ENCODE results near the gene VPS37B.

The VPS37B gene

GRCh38 chr12:122853582-122854245 is 42.2 kb downstream of the VPS37B start:
- H3K4me3 ChIP-seq: no peak overlapping the region
- DNase-seq (ENCODE audit: low spot score): no peak
- H3K27ac ChIP-seq: peak overlapping the region; percentile 47 to 87
- TF ChIP-seq, protein P1, sequence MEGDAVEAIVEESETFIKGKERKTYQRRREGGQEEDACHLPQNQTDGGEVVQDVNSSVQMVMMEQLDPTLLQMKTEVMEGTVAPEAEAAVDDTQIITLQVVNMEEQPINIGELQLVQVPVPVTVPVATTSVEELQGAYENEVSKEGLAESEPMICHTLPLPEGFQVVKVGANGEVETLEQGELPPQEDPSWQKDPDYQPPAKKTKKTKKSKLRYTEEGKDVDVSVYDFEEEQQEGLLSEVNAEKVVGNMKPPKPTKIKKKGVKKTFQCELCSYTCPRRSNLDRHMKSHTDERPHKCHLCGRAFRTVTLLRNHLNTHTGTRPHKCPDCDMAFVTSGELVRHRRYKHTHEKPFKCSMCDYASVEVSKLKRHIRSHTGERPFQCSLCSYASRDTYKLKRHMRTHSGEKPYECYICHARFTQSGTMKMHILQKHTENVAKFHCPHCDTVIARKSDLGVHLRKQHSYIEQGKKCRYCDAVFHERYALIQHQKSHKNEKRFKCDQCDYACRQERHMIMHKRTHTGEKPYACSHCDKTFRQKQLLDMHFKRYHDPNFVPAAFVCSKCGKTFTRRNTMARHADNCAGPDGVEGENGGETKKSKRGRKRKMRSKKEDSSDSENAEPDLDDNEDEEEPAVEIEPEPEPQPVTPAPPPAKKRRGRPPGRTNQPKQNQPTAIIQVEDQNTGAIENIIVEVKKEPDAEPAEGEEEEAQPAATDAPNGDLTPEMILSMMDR (IDR thresholded peaks at IDR 0.05): no peak

- TF ChIP-seq, protein P1 (IDR thresholded peaks at IDR 0.05): no peak
- no peak for DNase-seq (ENCODE audit: low spot score)
- H3K27ac ChIP-seq: peak overlapping the region; percentile 47 to 87
- H3K4me3 ChIP-seq: peak overlapping the region; percentile 23
Measured at GRCh38 chr12:122852336-122853275, 43.3 kb downstream of the VPS37B start.

DNA sequence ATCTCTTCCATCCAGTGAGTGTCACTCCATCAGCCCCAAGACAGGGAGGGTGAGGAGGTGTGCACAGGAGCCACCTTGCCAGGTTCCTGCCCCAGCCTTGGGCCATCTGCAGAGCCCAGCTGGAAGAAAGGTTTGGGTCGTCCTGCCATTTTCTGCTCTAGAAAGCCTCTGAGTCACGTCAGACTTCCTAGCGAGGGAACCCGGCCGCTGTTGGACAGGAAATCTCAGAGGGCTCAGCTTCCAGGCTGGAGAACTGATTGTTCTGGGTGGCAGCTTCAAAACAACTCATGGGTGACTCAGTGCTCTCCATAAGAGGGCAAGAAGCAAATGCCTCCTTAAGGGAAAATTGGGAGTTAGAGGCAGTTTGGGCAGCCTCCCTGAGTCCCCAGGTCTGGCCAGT is 44.1 kb downstream of the VPS37B start:
- DNase-seq (ENCODE audit: low spot score): no peak
- peak overlapping the region; percentile 47 to 87 for H3K27ac ChIP-seq
- TF ChIP-seq, protein P1 (IDR thresholded peaks at IDR 0.05): no peak

GRCh38 chr12:122850695-122851350 is 45.1 kb downstream of the VPS37B start:
- Histone ChIP-seq H3K27ac (peak overlapping the region; percentile 47 to 87), H3K4me3 (no peak overlapping the region)
- no peak for DNase-seq (ENCODE audit: low spot score)
- TF ChIP-seq, protein P1 (IDR thresholded peaks at IDR 0.05): no peak

More for the DNA sequence above, 44.1 kb downstream of the VPS37B start:
- peak overlapping the region; percentile 23 for H3K4me3 ChIP-seq

DNA sequence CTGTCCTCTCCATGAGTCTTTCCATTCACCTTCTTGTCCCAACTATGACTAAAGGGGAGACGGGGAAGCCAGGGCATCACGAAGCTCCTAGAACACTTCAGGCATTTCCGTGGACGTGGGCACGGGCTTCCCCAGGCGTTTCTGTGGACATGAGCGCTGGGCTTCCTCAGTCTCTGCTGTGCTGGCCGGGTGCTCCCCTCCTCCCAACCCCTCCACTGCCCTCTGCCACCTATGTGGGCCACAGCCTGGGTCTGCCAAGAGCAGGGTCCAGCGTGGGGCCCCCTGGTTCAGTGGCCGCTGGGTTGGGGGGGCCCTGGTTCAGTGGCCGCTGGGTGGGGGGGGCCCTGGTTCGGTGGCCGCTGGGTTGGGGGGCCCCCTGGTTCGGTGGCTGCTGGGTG is 45.9 kb downstream of the VPS37B start:
- Histone ChIP-seq H3K27ac (peak overlapping the region in 1 of 2 donors; percentile 11), H3K4me3 (no peak overlapping the region)
- TF ChIP-seq, protein P1 (IDR thresholded peaks at IDR 0.05): no peak
- no peak for DNase-seq (ENCODE audit: low spot score)

GRCh38 chr12:122849352-122850047 is 46.4 kb downstream of the VPS37B start:
- TF ChIP-seq, protein P1 (IDR thresholded peaks at IDR 0.05): no peak
- no peak for DNase-seq (ENCODE audit: low spot score)
- Histone ChIP-seq H3K27ac (peak overlapping the region in 1 of 2 donors; percentile 11), H3K4me3 (no peak overlapping the region)
